GM12801 (cell line): ENCODE results near the gene ERF.

ENCODE experiments used
- CTCF ChIP-seq: IDR thresholded peaks from one replicate; pipeline ENCODE4 v1.5.1; 2011; ENCODE audit warnings: control low read depth; ENCODE audit not compliant: insufficient read length; ENCODE audit errors: extremely low read depth

Gene ERF

DNA sequence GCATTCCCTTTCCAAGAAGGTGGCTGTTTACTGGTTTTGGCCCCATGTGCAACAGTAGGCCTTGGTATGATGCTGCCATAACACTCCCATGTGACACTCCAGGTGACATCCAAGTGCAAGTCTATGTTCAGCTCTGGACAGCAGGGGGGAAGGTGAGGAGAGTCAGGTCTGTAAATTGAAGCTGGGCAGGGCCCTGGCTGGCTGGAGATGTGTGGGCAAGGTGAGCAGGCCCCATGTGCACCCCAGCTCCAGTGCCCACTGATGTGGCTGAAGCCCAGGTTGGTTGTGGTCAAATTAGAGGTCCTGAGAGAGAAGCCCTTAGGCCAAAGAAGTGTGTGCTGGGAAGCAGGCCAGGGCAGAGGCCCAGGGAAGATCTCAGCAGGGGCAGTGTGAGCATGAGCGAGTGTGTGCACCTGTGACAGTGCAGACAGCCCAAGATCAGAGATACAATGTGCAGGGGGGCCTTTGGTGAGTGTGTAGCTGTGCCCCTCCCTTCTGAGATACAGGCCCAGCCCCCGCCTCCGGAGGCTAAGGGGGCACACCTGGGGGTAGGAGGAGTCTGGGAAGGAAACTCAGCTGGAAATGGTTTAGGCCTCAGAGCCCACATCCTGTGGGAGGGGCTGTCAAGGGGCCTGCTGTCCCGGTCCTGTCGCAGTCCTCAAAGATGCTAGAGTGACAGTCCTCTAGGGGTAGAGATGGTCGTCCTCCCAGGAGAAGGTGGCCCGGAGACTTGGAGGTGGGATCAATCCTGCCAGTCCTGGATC, 56.1 kb downstream of the ERF start:
- TF ChIP-seq CTCF: no peak
